ENCODE data around the gene LIFR.

LIFR gene

DNA sequence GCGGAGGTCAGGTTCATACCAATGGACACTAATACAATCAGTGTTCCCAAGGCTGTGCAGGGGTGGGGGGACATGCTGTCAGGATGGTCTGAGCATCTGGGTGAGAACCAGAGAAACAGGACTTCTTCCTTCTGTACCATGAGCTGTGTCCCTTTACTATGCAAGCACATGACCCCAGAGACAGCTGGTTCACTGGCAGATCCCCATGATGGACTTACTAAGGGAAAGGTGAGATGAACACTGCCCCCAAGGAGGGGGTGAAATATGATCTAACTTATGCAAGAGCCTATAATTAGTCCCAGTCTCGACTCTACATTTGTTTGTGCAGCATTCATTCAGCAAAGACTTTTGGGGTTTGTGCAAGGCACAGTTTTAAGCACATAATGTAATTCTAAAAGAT is 91.4 kb downstream of the LIFR start:
- no peak for DNase-seq

- no peak for DNase-seq
Measured at GRCh38 chr5:38463634-38464521, 92.6 kb downstream of the LIFR start.

DNA sequence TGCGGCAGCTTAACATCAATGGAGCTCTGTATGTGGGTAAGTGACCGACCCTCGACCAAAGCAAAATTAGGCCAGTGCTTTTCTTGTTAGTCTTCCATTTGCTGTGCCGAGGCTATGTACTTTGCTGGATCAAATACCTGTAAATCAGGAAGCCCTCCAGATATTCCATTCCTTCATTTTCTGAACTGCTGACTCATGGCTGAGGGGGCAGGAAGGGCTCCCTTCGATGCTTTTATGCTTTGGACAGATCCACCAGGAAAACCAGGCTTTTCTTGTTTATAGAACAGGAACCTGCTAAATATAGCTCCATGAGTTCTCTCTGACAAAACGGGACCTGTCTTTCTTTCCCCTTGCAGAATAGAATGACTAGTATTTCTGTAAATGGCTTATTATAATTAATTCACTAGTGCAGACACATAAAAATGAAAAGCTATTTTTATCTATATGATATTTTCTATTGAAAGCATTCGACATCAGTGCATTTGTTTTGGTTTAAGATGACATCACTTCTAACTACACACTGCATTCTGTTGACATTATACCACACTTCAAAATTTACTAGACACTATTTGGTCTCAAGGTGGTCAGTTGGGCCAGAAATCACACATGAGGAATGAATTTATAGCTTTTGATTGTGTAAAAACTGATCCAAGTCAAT is 93.3 kb downstream of the LIFR start:
- no peak for DNase-seq

GRCh38 chr5:38458174-38458573 is 98.3 kb downstream of the LIFR start:
- DNase-seq = no peak

GRCh38 chr5:38456657-38457399 is 99.6 kb downstream of the LIFR start:
- DNase-seq = no peak

DNA sequence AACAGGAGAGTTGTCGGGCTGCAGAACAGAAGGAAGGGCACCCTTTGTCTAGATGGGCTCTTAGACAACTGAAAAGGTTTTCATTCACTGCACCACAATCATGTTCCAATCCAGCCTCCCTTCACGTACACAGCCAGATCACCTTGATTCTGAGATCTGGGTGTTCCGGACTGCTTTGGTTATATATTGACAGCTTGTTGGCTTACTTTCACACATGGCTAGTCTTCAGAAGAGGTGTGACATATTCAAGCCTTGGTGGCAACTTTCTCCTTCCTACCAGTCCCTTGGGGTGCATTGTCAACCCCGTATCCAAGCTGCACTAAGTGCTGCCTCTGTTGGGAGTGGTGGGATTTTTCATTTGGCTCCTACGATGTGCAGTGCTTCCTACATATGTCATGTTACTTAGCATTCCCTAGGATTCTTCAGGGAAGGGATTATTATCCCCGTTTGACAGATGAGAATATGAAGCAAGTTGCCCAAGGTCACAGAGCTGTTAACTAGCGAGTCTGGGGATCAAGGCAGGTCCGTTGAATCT is 100.6 kb downstream of the LIFR start:
- no peak for DNase-seq

DNA sequence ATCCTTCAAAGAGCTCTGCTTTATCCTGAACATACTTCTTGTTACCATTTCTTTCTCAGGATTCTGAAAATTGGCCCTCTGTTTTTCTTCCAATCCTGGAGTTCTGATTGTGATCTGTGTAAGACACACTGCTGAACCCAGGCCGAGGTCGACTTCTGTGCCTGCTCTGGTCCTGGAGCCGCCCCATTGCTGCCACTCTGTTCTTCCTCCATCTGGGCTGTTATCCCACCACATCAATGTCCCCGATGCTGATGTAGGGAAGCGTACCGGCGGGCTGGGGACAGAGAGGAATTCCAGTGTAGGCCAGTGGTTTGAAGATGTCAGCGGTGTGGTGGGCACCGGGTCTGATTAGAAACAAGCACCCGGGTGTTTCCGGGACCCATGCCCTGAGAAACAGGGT is 102.5 kb downstream of the LIFR start:
- DNase-seq = no peak

GRCh38 chr5:38453506-38453905 is 102.9 kb downstream of the LIFR start:
- no peak for DNase-seq

- no peak for DNase-seq
Measured at GRCh38 chr5:38452201-38452600, 104.2 kb downstream of the LIFR start.

DNA sequence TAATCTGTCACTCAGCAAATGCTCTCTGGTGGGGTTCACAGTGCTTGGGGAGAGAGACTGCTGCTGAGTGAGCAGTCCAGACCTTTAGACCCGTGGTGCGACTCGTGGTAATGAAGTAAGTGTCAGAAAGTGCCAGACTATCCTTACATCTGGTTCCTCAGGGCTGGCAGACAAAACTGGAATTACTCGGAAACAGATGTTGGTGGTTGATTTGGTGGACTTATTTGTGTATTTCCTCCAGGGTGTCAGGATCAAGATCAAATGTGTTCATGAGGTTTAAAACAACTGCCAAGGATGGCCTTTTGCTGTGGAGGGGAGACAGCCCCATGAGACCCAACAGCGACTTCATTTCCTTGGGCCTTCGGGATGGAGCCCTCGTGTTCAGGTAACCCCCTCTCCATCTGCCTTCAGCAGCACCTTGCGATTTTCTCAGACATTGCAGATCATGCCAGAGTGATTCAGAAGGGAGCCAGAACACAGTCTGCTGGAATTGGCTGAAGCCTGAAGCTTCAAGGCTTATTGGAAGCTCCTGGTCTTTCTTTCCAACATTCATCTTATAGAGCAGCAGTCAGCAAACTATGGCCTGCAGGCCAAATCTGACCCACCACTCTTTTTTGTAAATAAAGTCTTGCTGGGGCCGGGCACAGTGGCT is 105.2 kb downstream of the LIFR start:
- DNase-seq = no peak

DNA sequence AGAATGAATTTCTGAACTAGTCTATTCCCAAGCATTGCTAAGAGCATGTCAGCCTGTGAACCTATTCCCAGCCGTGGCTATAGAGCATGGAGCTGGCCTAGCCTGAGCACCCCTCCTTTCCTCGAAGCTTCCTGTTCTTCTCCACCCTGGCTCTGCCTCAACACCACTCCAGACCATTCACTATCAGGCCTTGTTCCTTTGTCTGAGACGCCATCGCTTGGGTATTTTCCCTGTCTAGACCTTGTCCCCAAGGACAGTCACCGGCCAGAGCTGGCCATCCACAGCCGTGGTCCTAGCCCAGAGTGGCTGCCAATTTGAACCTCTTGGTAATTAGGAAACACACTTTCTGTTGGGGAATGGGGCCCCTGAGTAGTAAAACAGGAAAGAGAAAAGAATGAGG is 105.8 kb downstream of the LIFR start:
- DNase-seq = no peak

DNA sequence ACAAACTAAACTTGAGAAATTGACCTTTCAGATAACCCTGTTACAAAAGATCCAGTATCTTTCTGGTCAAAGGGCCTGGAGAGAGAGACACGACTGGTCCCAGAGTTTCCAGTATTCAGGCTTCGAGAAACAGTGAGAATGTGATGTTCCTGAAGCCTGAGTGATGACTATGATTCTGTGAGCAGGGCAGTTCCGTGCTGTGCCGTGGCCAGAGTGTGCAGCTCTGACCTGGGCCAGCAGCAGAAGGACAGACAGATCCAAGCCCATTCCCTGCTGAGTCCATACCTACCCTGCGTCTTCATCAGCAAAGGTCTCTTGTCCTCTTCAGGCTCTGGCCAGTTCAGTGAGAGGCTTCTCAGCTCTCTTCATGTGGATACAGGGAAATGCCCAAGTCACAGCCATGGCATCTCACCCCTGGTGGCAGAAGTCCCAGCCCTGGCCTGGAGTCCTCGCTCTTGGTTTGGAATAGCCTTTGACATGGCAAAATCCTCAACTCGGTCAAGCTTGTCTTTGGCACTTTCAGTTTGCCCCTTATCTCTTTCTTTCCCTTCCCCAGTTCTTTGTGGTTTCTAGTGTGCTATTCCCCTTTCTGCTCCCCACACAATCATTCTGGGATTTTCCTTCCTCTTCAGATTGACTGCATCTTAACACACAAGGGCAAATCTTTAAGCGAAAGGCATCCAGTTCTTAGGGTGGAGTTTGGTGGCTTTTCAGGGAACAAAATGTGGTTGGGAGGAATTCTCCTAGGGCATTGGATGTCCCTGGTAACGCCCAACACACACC is 107.7 kb downstream of the LIFR start:
- DNase-seq = no peak

DNA sequence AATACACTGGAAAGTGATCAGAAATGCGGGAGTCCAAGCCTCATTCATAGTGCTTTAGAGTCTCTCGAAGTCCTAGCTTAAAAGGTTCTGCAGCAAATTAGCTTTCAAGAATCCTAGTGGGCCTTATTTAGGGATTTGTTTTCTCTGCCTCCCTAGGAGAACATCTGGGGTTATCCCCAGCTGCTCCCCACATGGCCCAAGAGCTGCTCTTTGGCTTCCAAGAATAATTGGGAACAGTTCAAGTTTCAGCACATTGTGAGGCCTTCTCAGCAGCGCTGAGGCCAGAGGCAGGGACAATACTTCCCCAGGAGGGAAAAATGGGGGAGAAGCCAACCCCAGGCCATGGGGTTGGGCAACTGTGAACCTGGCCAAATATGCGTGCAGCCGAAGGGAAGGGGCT is 108.7 kb downstream of the LIFR start:
- DNase-seq = no peak

DNA sequence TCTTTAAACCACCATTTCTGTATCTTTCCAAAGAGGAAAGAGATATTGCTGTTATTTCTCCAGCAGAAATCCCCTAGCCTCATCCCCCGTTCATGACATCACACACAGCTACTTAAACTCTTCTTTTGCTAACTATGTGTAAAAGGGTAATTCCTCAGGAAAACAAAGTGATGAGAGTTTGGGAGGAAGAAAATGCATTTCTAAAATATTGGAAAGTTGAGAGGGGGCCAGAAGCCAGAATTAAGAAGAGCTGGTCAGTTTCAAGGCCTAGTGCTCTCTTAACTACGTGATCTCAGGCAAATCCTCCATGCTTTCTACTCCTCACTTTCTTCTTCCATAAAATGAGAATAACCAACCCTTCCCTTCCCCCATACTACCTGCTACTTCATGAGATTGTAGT is 109.4 kb downstream of the LIFR start:
- no peak for DNase-seq

GRCh38 chr5:38446029-38446522 is 110.4 kb downstream of the LIFR start:
- no peak for DNase-seq

- peak; percentile 51 to 62 for DNase-seq
Measured at GRCh38 chr5:38445374-38446028, 110.9 kb downstream of the LIFR start.

DNA sequence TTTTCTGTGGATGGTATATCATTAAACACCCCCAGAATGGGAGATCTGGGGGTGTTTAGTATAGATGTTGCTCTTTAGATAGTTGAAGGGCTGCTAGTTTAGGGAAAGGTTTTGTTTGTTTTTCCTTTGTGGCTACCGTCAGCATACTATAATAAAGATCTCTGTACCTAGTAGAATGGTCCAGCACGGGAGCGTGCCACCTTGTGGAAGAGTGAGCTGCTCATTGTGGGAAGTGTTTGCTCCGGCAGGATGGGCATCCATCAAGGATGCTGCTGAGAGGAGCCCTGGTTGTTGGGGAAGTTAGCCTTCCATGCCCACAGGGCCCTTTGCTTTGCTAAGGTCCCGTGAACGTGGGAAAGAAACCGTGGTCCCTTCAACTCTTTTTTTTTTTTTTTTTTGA is 113.1 kb downstream of the LIFR start:
- no peak for DNase-seq

- no peak for DNase-seq
Measured at GRCh38 chr5:38442247-38442573, 114.2 kb downstream of the LIFR start.

DNA sequence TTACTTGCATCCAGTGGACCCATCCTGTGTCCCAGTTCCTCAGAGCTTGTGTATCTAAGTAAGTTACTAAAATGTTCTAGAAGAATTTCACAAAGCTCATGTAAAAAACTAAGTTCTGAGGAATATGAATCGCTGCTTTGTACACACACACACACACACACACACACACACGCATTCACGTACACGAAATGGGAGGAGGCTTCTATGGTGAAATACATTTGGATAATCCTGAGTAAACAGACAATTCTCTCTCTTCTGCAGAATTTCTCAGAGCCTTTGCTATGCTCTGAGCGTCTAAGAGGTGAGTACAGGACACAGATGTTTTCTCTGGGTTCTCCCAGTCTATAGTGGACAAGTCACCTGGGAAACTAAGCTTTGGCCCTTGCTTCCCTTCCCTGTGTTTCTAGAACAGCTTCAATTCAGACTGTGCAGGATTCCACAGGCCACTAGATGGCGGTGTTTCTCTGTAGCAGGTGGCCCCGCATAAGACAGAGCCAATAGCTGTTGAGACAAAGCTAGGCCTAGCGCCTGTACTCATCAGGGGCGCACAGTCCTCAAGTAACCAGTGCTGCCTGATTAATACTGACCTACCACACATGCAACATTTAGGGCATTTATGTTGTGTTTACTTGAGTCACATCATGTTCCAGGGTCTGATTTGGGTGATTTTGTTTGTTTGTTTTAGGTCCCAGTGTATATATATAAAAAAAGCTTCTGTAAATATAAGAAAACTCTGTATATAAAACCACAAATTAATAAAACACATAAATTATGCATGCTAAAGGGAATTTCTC is 114.8 kb downstream of the LIFR start:
- DNase-seq = peak; percentile 88 to 90

DNA sequence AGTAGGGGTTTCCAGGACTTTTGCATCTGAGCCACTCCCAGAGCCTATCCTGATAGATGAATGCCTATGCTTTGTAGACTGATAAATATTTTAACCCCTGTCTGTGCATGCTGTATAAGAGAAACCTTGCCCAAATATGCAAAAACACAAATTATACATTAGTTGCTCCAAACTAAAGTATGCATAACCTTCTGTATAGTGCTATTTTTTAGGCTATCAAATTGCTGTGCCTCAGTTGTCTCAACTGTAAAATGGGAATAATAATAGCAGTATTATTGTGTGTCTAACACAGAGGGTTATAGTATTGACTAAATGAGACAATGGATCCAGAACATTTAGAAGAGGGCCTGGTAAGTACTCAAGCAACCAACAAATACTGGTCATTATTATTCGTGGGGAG is 117.7 kb downstream of the LIFR start:
- no peak for DNase-seq
